Amniotic stem cell (primary cell): ENCODE data around the gene PSMB11.
A peak's percentile ranks its signal among the peaks of the same experiment; 100 is the strongest.
"Not testable (repeated sequence)": the region's sequence is repeated elsewhere in the genome, so short reads cannot be mapped to it uniquely, and the experiment has no call there.

Source experiments
- DNase-seq: peaks from one replicate; lab custom pipeline; 2025; lab: John Stamatoyannopoulos, UW

The PSMB11 gene

GRCh38 chr14:23042162-23042965 lies at the start of gene PSMB11:
TSS of gene PSMB11 (plus strand) at chr14:23042212. CDS start at chr14:23042226, 14 bp downstream.
- no peak for DNase-seq

GRCh38 chr14:22993517-22993916 lies 48.5 kb upstream of the PSMB11 start:
- no peak for DNase-seq

- DNase-seq, result no peak
Observed at GRCh38 chr14:22994762-22995275, 47.2 kb upstream of the PSMB11 start.

GRCh38 chr14:22995889-22996625 lies 46.0 kb upstream of the PSMB11 start:
- DNase-seq, result no peak

- no peak for DNase-seq
Observed at GRCh38 chr14:22996768-22997654, 45.0 kb upstream of the PSMB11 start.

GRCh38 chr14:22997676-22998323 lies 44.2 kb upstream of the PSMB11 start:
- no peak for DNase-seq

- no peak for DNase-seq
Observed at GRCh38 chr14:22998329-22999012, 43.5 kb upstream of the PSMB11 start.

- no peak for DNase-seq
Observed at GRCh38 chr14:23000860-23001259, 41.2 kb upstream of the PSMB11 start.

- no peak for DNase-seq
Observed at GRCh38 chr14:23002592-23002991, 39.4 kb upstream of the PSMB11 start.

- not testable (repeated sequence) for DNase-seq
Observed at GRCh38 chr14:23004274-23004673, 37.7 kb upstream of the PSMB11 start.

GRCh38 chr14:23005451-23006187 lies 36.4 kb upstream of the PSMB11 start:
- DNase-seq, result no peak

GRCh38 chr14:23006188-23006534 lies 35.9 kb upstream of the PSMB11 start:
- DNase-seq, result no peak

- DNase-seq, result peak; percentile 95
Observed at GRCh38 chr14:23006544-23007419, 35.2 kb upstream of the PSMB11 start.

GRCh38 chr14:23008831-23009230 lies 33.2 kb upstream of the PSMB11 start:
- DNase-seq, result no peak

GRCh38 chr14:23009483-23009938 lies 32.5 kb upstream of the PSMB11 start:
- DNase-seq, result no peak

GRCh38 chr14:23009939-23010726 lies 31.9 kb upstream of the PSMB11 start, which contains the start of gene C14orf93:
TSS of gene C14orf93 (minus strand) at chr14:23010143. CDS start at chr14:22999023, 11,120 bp downstream.
- peak; percentile 10 for DNase-seq

GRCh38 chr14:23013054-23013748 lies 28.8 kb upstream of the PSMB11 start:
- DNase-seq, result no peak

- DNase-seq, result not testable (repeated sequence)
Observed at GRCh38 chr14:23013749-23014054, 28.3 kb upstream of the PSMB11 start.
